Colonic mucosa (tissue), 4 donors: Measurements from ENCODE around the gene EXOC3L2. TPM values are rescaled to one million over a fixed set of nuclear protein-coding genes. Genes with fewer than 3 reads are reported as not detected.

Experiments
- DNase-seq: peaks from one replicate; pipeline ENCODE4 v3.0.0-alpha.2; 2020
- H3K27ac ChIP-seq: fragments of 200-600 bp; one replicate; pipeline ENCODE4 v1.8.0; 2021
- H3K27me3 ChIP-seq: fragments of 200-600 bp; one replicate; pipeline ENCODE4 v1.8.0; 2021
- H3K36me3 ChIP-seq: fragments of 200-600 bp; one replicate; pipeline ENCODE4 v1.8.0; 2021
- H3K4me1 ChIP-seq: fragments of 200-600 bp; one replicate; pipeline ENCODE4 v1.8.0; 2021; ENCODE audit warnings: mild to moderate bottlenecking
- H3K4me3 ChIP-seq: fragments of 200-600 bp; one replicate; pipeline ENCODE4 v1.8.0; 2021
- H3K9ac ChIP-seq, 2 donors: one replicate each; pipeline ENCODE4 v1.7.0; 2013; ENCODE audit warnings: control low read depth in 2 of 2, low read depth in 2 of 2, low read length in 2 of 2
- H3K9me3 ChIP-seq: fragments of 200-600 bp; one replicate; pipeline ENCODE4 v1.8.0; 2021
- CTCF ChIP-seq: fragments of 200-600 bp; IDR thresholded peaks from one replicate; pipeline ENCODE4 v1.8.0; 2022; ENCODE audit warnings: antibody characterized with exemption, mild to moderate bottlenecking
- intact Hi-C: fragments of 100-400 bp; cut with DNase I; formaldehyde crosslinking; loops from one replicate; pipeline ENCODE4 v1.14.1; 2022
- total RNA-seq, 2 donors: library from RNA; stranded (reverse); fragmentation: NEBNext Ultra II Directional in 1 of 2; extraction: Animal tissue kit (Norgen Biotek cat#: 25700) in 1 of 2; gene quantifications; one replicate each; pipeline ENCODE4 v1.2.1, GENCODE V29; 2021
- donor health status: healthy.
- donor health status: DM: no; HTN: no; CAD: no.
- donor health status: DM: no; HTN: no; CAD: no.

Gene EXOC3L2
- 1 to 10 TPM; 1.4 to 1.6 TPM for total RNA-seq

GRCh38 chr19:45245334-45245787 lies at the start of gene EXOC3L2:
EXOC3L2 (minus strand) TSS chr19:45245407; CDS start chr19:45239045, 6,362 bp downstream.
- intact Hi-C loops, result no loop called here
- H3K9ac ChIP-seq, result no peak within 1 kb of the TSS
- no peak for TF ChIP-seq CTCF
- H3K36me3 ChIP-seq, result no peaks in the 10 kb centered on the region
- H3K4me1 ChIP-seq, result peaks cover 1% of the 10 kb centered on the region
- DNase-seq, result no peak
- no peak within 1 kb of the TSS for H3K4me3 ChIP-seq
- H3K9me3 ChIP-seq, result no peaks in the 10 kb centered on the region
- H3K27ac ChIP-seq, result no peak within 1 kb of the TSS
- no peaks in the 10 kb centered on the region for H3K27me3 ChIP-seq

- no peak for DNase-seq
- TF ChIP-seq CTCF, result no peak
- Histone ChIP-seq H3K4me1 (no peaks in the 10 kb centered on the region), H3K4me3 (no peak overlapping the region), H3K27me3 (no peaks in the 10 kb centered on the region), H3K27ac (no peak overlapping the region), H3K9me3 (no peaks in the 10 kb centered on the region), H3K36me3 (no peaks in the 10 kb centered on the region), H3K9ac (no peak overlapping the region)
- intact Hi-C loops, result no loop called here
Measured at GRCh38 chr19:45294291-45295029, 49.3 kb upstream of the EXOC3L2 start.

GRCh38 chr19:45293682-45294081 lies 48.5 kb upstream of the EXOC3L2 start:
- no peak for TF ChIP-seq CTCF
- no peaks in the 10 kb centered on the region for H3K27me3 ChIP-seq
- intact Hi-C loops, result no loop called here
- H3K27ac ChIP-seq, result no peak overlapping the region
- H3K4me1 ChIP-seq, result no peaks in the 10 kb centered on the region
- H3K9ac ChIP-seq, result no peak overlapping the region
- no peak overlapping the region for H3K4me3 ChIP-seq
- DNase-seq, result no peak
- H3K36me3 ChIP-seq, result no peaks in the 10 kb centered on the region
- H3K9me3 ChIP-seq, result no peaks in the 10 kb centered on the region

GRCh38 chr19:45291834-45292233 lies 46.6 kb upstream of the EXOC3L2 start:
- Histone ChIP-seq H3K27ac (no peak overlapping the region), H3K36me3 (no peaks in the 10 kb centered on the region), H3K4me3 (no peak overlapping the region), H3K9ac (no peak overlapping the region), H3K4me1 (no peaks in the 10 kb centered on the region), H3K27me3 (no peaks in the 10 kb centered on the region), H3K9me3 (no peaks in the 10 kb centered on the region)
- TF ChIP-seq CTCF, result no peak
- no peak for DNase-seq
- intact Hi-C loops, result no loop called here

GRCh38 chr19:45290381-45290931 lies 45.2 kb upstream of the EXOC3L2 start:
- H3K27me3 ChIP-seq, result no peaks in the 10 kb centered on the region
- intact Hi-C loops, result no loop called here
- no peak overlapping the region for H3K9ac ChIP-seq
- H3K4me1 ChIP-seq, result no peaks in the 10 kb centered on the region
- H3K9me3 ChIP-seq, result no peaks in the 10 kb centered on the region
- H3K4me3 ChIP-seq, result no peak overlapping the region
- no peak for DNase-seq
- TF ChIP-seq CTCF, result no peak
- H3K36me3 ChIP-seq, result no peaks in the 10 kb centered on the region
- no peak overlapping the region for H3K27ac ChIP-seq
